ENCODE measurements around the gene GNRHR. TPM values are rescaled to one million over a fixed set of nuclear protein-coding genes. Genes with fewer than 3 reads are reported as not detected.
"Not testable (repeated sequence)": the region's sequence is repeated elsewhere in the genome, so short reads cannot be mapped to it uniquely, and the experiment has no call there.

Gene GNRHR
- total RNA-seq, 5 donors from 2014 or later (not counting 1 experiment from before 2014, with no cell fraction given) = not detected

GRCh38 chr4:67712000-67712625 lies 42.1 kb downstream of the GNRHR start:
- H3K4me3 Mint-ChIP-seq = no peak overlapping the region
- ChIA-PET CTCF (no interaction called here), POLR2A (no interaction called here)
- H3K4me1 Mint-ChIP-seq = peaks cover 27% of the 10 kb centered on the region in 3 donors
- peaks cover 46% of the 10 kb centered on the region for H3K36me3 Mint-ChIP-seq
- no peaks in the 10 kb centered on the region for H3K4me1 ChIP-seq (ENCODE audit: control insufficient read depth in 1 of 2, extremely low read depth in 1 of 2, insufficient read depth in 2 of 2, low read length in 2 of 2)
- no peaks in the 10 kb centered on the region for H3K27me3 Mint-ChIP-seq
- ATAC-seq (replicated peaks in 1 of 4) (no peak), DNase-seq (no peak)
- peaks cover 0 to 5% of the 10 kb centered on the region in 2 donors for H3K36me3 ChIP-seq (ENCODE audit: control insufficient read depth in 2 of 2, extremely low read depth in 1 of 2, insufficient read depth in 1 of 2, low read length in 1 of 2)
- H3K27ac ChIP-seq (ENCODE audit: low read length) = no peak overlapping the region
- no peaks in the 10 kb centered on the region for H3K9me3 ChIP-seq
- WGBS (ENCODE audit: insufficient coverage) = 100% methylated on average over 1 of the region's 3 CpGs
- H3K4me3 ChIP-seq (ENCODE audit: control insufficient read depth in 1 of 2, extremely low read depth in 1 of 2, low read length in 1 of 2) = no peak overlapping the region
- H3K9me3 Mint-ChIP-seq = peaks cover 0 to 3% (median 0%) of the 10 kb centered on the region in 3 donors
- no peaks in the 10 kb centered on the region for H3K27me3 ChIP-seq (replicated peaks in 1 of 2; ENCODE audit: control insufficient read depth in 2 of 2, extremely low read depth in 1 of 2, insufficient read depth in 2 of 2, low read length in 1 of 2)
- H3K27ac Mint-ChIP-seq = no peak overlapping the region

- H3K27ac Mint-ChIP-seq; H3K4me1 ChIP-seq (ENCODE audit: control insufficient read depth in 1 of 2, extremely low read depth in 1 of 2, insufficient read depth in 2 of 2, low read length in 2 of 2); H3K4me3 Mint-ChIP-seq; H3K27me3 Mint-ChIP-seq; ATAC-seq (replicated peaks in 1 of 4); H3K27ac ChIP-seq (ENCODE audit: low read length); DNase-seq; H3K36me3 ChIP-seq (ENCODE audit: control insufficient read depth in 2 of 2, extremely low read depth in 1 of 2, insufficient read depth in 1 of 2, low read length in 1 of 2); H3K27me3 ChIP-seq (replicated peaks in 1 of 2; ENCODE audit: control insufficient read depth in 2 of 2, extremely low read depth in 1 of 2, insufficient read depth in 2 of 2, low read length in 1 of 2); H3K9me3 ChIP-seq; CTCF ChIA-PET; H3K4me3 ChIP-seq (ENCODE audit: control insufficient read depth in 1 of 2, extremely low read depth in 1 of 2, low read length in 1 of 2); POLR2A ChIA-PET: not testable (repeated sequence)
- Mint-ChIP-seq H3K9me3 (peaks cover 3 to 13% (median 6%) of the 10 kb centered on the region in 3 donors), H3K36me3 (peaks cover 50% of the 10 kb centered on the region), H3K4me1 (peaks cover 50 to 61% (median 59%) of the 10 kb centered on the region in 3 donors)
- no CpG with 5 or more reads among the region's 3 CpGs for WGBS (ENCODE audit: insufficient coverage)
Observed at GRCh38 chr4:67706682-67707081, 47.5 kb downstream of the GNRHR start.

GRCh38 chr4:67704843-67705242 lies 49.3 kb downstream of the GNRHR start:
- Histone ChIP-seq H3K4me3 (ENCODE audit: control insufficient read depth in 1 of 2, extremely low read depth in 1 of 2, low read length in 1 of 2) (no peak overlapping the region), H3K9me3 (peaks cover 2% of the 10 kb centered on the region), H3K27me3 (replicated peaks in 1 of 2; ENCODE audit: control insufficient read depth in 2 of 2, extremely low read depth in 1 of 2, insufficient read depth in 2 of 2, low read length in 1 of 2) (no peaks in the 10 kb centered on the region), H3K4me1 (ENCODE audit: control insufficient read depth in 1 of 2, extremely low read depth in 1 of 2, insufficient read depth in 2 of 2, low read length in 2 of 2) (peaks cover 3 to 12% of the 10 kb centered on the region in 2 experiments), H3K27ac (ENCODE audit: low read length) (no peak overlapping the region), H3K36me3 (ENCODE audit: control insufficient read depth in 2 of 2, extremely low read depth in 1 of 2, insufficient read depth in 1 of 2, low read length in 1 of 2) (no peaks in the 10 kb centered on the region)
- ChIA-PET POLR2A (no interaction called here), CTCF (interaction anchor here in 1 of 2 donors (0.6 to 1.2 kb wide), 2 partner anchors 51 to 126 kb away, joined by 3 read pairs; no protein-coding TSS in a partner anchor)
- H3K27ac Mint-ChIP-seq = no peak overlapping the region
- no CpG with 5 or more reads among the region's 2 CpGs for whole genome bisulfite sequencing (ENCODE audit: insufficient coverage)
- H3K9me3 Mint-ChIP-seq = peaks cover 3 to 13% (median 6%) of the 10 kb centered on the region in 3 donors
- H3K36me3 Mint-ChIP-seq = peaks cover 48% of the 10 kb centered on the region
- DNase-seq (no peak), ATAC-seq (replicated peaks in 1 of 4) (no peak)
- peak overlapping the region in 1 of 3 donors; percentile 23 for H3K4me3 Mint-ChIP-seq
- H3K4me1 Mint-ChIP-seq = peaks cover 53 to 65% (median 62%) of the 10 kb centered on the region in 3 donors
- no peaks in the 10 kb centered on the region for H3K27me3 Mint-ChIP-seq

- H3K4me1 ChIP-seq (ENCODE audit: control insufficient read depth in 1 of 2, extremely low read depth in 1 of 2, insufficient read depth in 2 of 2, low read length in 2 of 2) = peaks cover 13 to 16% of the 10 kb centered on the region in 2 experiments
- H3K4me1 Mint-ChIP-seq = peaks cover 66 to 74% (median 70%) of the 10 kb centered on the region in 3 donors
- WGBS (ENCODE audit: insufficient coverage) = no CpG with 5 or more reads among the region's 2 CpGs
Observed at GRCh38 chr4:67702166-67702565, 52.0 kb downstream of the GNRHR start.

GRCh38 chr4:67701517-67701850 lies 52.7 kb downstream of the GNRHR start:
- Mint-ChIP-seq H3K27ac (peak overlapping the region; percentile 94 to 98), H3K36me3 (peaks cover 25% of the 10 kb centered on the region), H3K4me3 (peak overlapping the region; percentile 96 to 97 (median 97)), H3K27me3 (no peaks in the 10 kb centered on the region), H3K4me1 (peaks cover 66 to 71% (median 67%) of the 10 kb centered on the region in 3 donors), H3K9me3 (peaks cover under 1 to 9% (median 2%) of the 10 kb centered on the region in 3 donors)
- ATAC-seq (replicated peaks in 1 of 4) = no peak
- DNase-seq = no peak
- ChIA-PET POLR2A (interaction anchor here in 1 of 2 donors (1.0 to 1.3 kb wide), 3 partner anchors 86 to 157 kb away, joined by 3 to 13 read pairs (median 3); partner anchors contain the start of gene CENPC), CTCF (interaction anchor here in 1 of 2 donors (0.5 to 2.5 kb wide), 9 partner anchors 33 to 159 kb away, joined by 3 to 9 read pairs (median 4); no protein-coding TSS in a partner anchor)
- no peaks in the 10 kb centered on the region for H3K36me3 ChIP-seq (ENCODE audit: control insufficient read depth in 2 of 2, extremely low read depth in 1 of 2, insufficient read depth in 1 of 2, low read length in 1 of 2)
- peak overlapping the region; percentile 88 to 95 for H3K4me3 ChIP-seq (ENCODE audit: control insufficient read depth in 1 of 2, extremely low read depth in 1 of 2, low read length in 1 of 2)
- H3K27me3 ChIP-seq (replicated peaks in 1 of 2; ENCODE audit: control insufficient read depth in 2 of 2, extremely low read depth in 1 of 2, insufficient read depth in 2 of 2, low read length in 1 of 2) = no peaks in the 10 kb centered on the region
- H3K27ac ChIP-seq (ENCODE audit: low read length) = peak overlapping the region; percentile 74
- peaks cover 2% of the 10 kb centered on the region for H3K9me3 ChIP-seq
- no CpG with 5 or more reads among the region's 4 CpGs for WGBS (ENCODE audit: insufficient coverage)
- H3K4me1 ChIP-seq (ENCODE audit: control insufficient read depth in 1 of 2, extremely low read depth in 1 of 2, insufficient read depth in 2 of 2, low read length in 2 of 2) = peaks cover 16% of the 10 kb centered on the region in 2 experiments

More at GRCh38 chr4:67702166-67702565, 52.0 kb downstream of the GNRHR start:
- Histone ChIP-seq H3K27ac (ENCODE audit: low read length) (no peak overlapping the region), H3K4me3 (ENCODE audit: control insufficient read depth in 1 of 2, extremely low read depth in 1 of 2, low read length in 1 of 2) (no peak overlapping the region), H3K27me3 (replicated peaks in 1 of 2; ENCODE audit: control insufficient read depth in 2 of 2, extremely low read depth in 1 of 2, insufficient read depth in 2 of 2, low read length in 1 of 2) (no peaks in the 10 kb centered on the region), H3K36me3 (ENCODE audit: control insufficient read depth in 2 of 2, extremely low read depth in 1 of 2, insufficient read depth in 1 of 2, low read length in 1 of 2) (no peaks in the 10 kb centered on the region), H3K9me3 (peaks cover 2% of the 10 kb centered on the region)
- H3K27ac Mint-ChIP-seq = peak overlapping the region; percentile 33 to 98
- CTCF ChIA-PET = interaction anchor here in 1 of 2 donors (0.5 to 2.5 kb wide), 4 partner anchors 38 to 159 kb away, joined by 4 to 9 read pairs (median 5); no protein-coding TSS in a partner anchor
- peaks cover 30% of the 10 kb centered on the region for H3K36me3 Mint-ChIP-seq
- H3K4me3 Mint-ChIP-seq = peak overlapping the region; percentile 96 to 97 (median 97)
- POLR2A ChIA-PET = no interaction called here
- no peaks in the 10 kb centered on the region for H3K27me3 Mint-ChIP-seq
- no peak for DNase-seq
- peaks cover 3 to 13% (median 6%) of the 10 kb centered on the region in 3 donors for H3K9me3 Mint-ChIP-seq
- no peak for ATAC-seq (replicated peaks in 1 of 4)

GRCh38 chr4:67700738-67701516 lies 53.3 kb downstream of the GNRHR start, which contains the start of gene UBA6:
UBA6 (minus strand) TSS chr4:67701155; CDS start chr4:67701119, 36 bp downstream.
- Mint-ChIP-seq H3K9me3 (peaks cover 0 to 5% (median 0%) of the 10 kb centered on the region in 3 donors), H3K27me3 (no peaks in the 10 kb centered on the region), H3K4me3 (peak within 1 kb of the TSS; percentile 96 to 97 (median 97)), H3K36me3 (peaks cover 22% of the 10 kb centered on the region), H3K4me1 (peaks cover 67 to 71% (median 70%) of the 10 kb centered on the region in 3 donors), H3K27ac (peak within 1 kb of the TSS; percentile 94 to 98)
- POLR2A ChIA-PET = interaction anchor here in 1 of 2 donors (1.0 to 1.3 kb wide), 3 partner anchors 85 to 156 kb away, joined by 3 to 13 read pairs (median 3); partner anchors contain the start of gene CENPC
- Histone ChIP-seq H3K27ac (ENCODE audit: low read length) (peak within 1 kb of the TSS; percentile 74), H3K36me3 (ENCODE audit: control insufficient read depth in 2 of 2, extremely low read depth in 1 of 2, insufficient read depth in 1 of 2, low read length in 1 of 2) (no peaks in the 10 kb centered on the region), H3K9me3 (peaks cover 2% of the 10 kb centered on the region), H3K27me3 (replicated peaks in 1 of 2; ENCODE audit: control insufficient read depth in 2 of 2, extremely low read depth in 1 of 2, insufficient read depth in 2 of 2, low read length in 1 of 2) (no peaks in the 10 kb centered on the region), H3K4me1 (ENCODE audit: control insufficient read depth in 1 of 2, extremely low read depth in 1 of 2, insufficient read depth in 2 of 2, low read length in 2 of 2) (peaks cover 16% of the 10 kb centered on the region in 2 experiments), H3K4me3 (ENCODE audit: control insufficient read depth in 1 of 2, extremely low read depth in 1 of 2, low read length in 1 of 2) (peak within 1 kb of the TSS; percentile 88 to 95)
- ATAC-seq (replicated peaks in 1 of 4) (peak; percentile 98), DNase-seq (peak; percentile 83 to 96 (median 91))
- 0% methylated on average over 36 of the region's 57 CpGs for WGBS (ENCODE audit: insufficient coverage)
- CTCF ChIA-PET = interaction anchor here (0.7 to 2.5 kb wide), 10 partner anchors 17 to 158 kb away, joined by 3 to 9 read pairs (median 4); no protein-coding TSS in a partner anchor

Data from T-cell (primary cell).